ENCODE results near the gene DUSP21.
A peak's percentile ranks its signal among the peaks of the same experiment; 100 is the strongest.
"Not testable (repeated sequence)": the region's sequence is repeated elsewhere in the genome, so short reads cannot be mapped to it uniquely, and the experiment has no call there.

DUSP21 gene

GRCh38 chrX:44843753-44844152 lies at the start of gene DUSP21:
DUSP21 (plus strand) TSS chrX:44844021; CDS start chrX:44844133, 112 bp downstream.
- H3K4me3 ChIP-seq (ENCODE audit: low read depth, low read length), result no peak within 1 kb of the TSS
- DNase-seq (ENCODE audit: low read depth), result no peak

- DNase-seq (ENCODE audit: low read depth), result no peak
- H3K4me3 ChIP-seq (ENCODE audit: low read depth, low read length), result no peak overlapping the region
These were observed 47.8 kb upstream of the DUSP21 start for GRCh38 chrX:44795945-44796450.

- no peak for DNase-seq (ENCODE audit: low read depth)
- H3K4me3 ChIP-seq (ENCODE audit: low read depth, low read length), result no peak overlapping the region
These were observed 41.2 kb upstream of the DUSP21 start for GRCh38 chrX:44802613-44803012.

- H3K4me3 ChIP-seq (ENCODE audit: low read depth, low read length), result no peak overlapping the region
- no peak for DNase-seq (ENCODE audit: low read depth)
These were observed 28.1 kb upstream of the DUSP21 start for GRCh38 chrX:44815681-44816080.

- DNase-seq (ENCODE audit: low read depth), result no peak
These were observed 27.5 kb upstream of the DUSP21 start for GRCh38 chrX:44816367-44816766.

GRCh38 chrX:44817029-44817428 lies 26.8 kb upstream of the DUSP21 start:
- H3K4me3 ChIP-seq (ENCODE audit: low read depth, low read length), result no peak overlapping the region
- no peak for DNase-seq (ENCODE audit: low read depth)

More at GRCh38 chrX:44816367-44816766, 27.5 kb upstream of the DUSP21 start:
- no peak overlapping the region for H3K4me3 ChIP-seq (ENCODE audit: low read depth, low read length)

GRCh38 chrX:44822601-44823000 lies 21.2 kb upstream of the DUSP21 start:
- no peak for DNase-seq (ENCODE audit: low read depth)
- H3K4me3 ChIP-seq (ENCODE audit: low read depth, low read length), result no peak overlapping the region

GRCh38 chrX:44823193-44823592 lies 20.6 kb upstream of the DUSP21 start:
- DNase-seq (ENCODE audit: low read depth); H3K4me3 ChIP-seq (ENCODE audit: low read depth, low read length): not testable (repeated sequence)

GRCh38 chrX:44828008-44828605 lies 15.7 kb upstream of the DUSP21 start:
- peak; percentile 56 for DNase-seq (ENCODE audit: low read depth)
- H3K4me3 ChIP-seq (ENCODE audit: low read depth, low read length), result no peak overlapping the region

- DNase-seq (ENCODE audit: low read depth), result no peak
- H3K4me3 ChIP-seq (ENCODE audit: low read depth, low read length), result no peak overlapping the region
These were observed 14.0 kb upstream of the DUSP21 start for GRCh38 chrX:44829832-44830231.

GRCh38 chrX:44842550-44843317 lies 1.1 kb upstream of the DUSP21 start:
- no peak overlapping the region for H3K4me3 ChIP-seq (ENCODE audit: low read depth, low read length)
- no peak for DNase-seq (ENCODE audit: low read depth)

- no peak for DNase-seq (ENCODE audit: low read depth)
- H3K4me3 ChIP-seq (ENCODE audit: low read depth, low read length), result no peak overlapping the region
These were observed 511 bp upstream of the DUSP21 start for GRCh38 chrX:44843318-44843702.

GRCh38 chrX:44844204-44844603 lies 383 bp downstream of the DUSP21 start:
- H3K4me3 ChIP-seq (ENCODE audit: low read depth, low read length), result no peak overlapping the region
- DNase-seq (ENCODE audit: low read depth), result no peak

- DNase-seq (ENCODE audit: low read depth); H3K4me3 ChIP-seq (ENCODE audit: low read depth, low read length): not testable (repeated sequence)
These were observed 7.1 kb downstream of the DUSP21 start for GRCh38 chrX:44850891-44851290.

- peak overlapping the region; percentile 66 for H3K4me3 ChIP-seq (ENCODE audit: low read depth, low read length)
- DNase-seq (ENCODE audit: low read depth), result no peak
These were observed 27.4 kb downstream of the DUSP21 start for GRCh38 chrX:44871114-44871645.

- no peak for DNase-seq (ENCODE audit: low read depth)
- peak overlapping the region; percentile 66 for H3K4me3 ChIP-seq (ENCODE audit: low read depth, low read length)
These were observed 28.4 kb downstream of the DUSP21 start for GRCh38 chrX:44871931-44872820.

- DNase-seq (ENCODE audit: low read depth), result peak; percentile 88
- H3K4me3 ChIP-seq (ENCODE audit: low read depth, low read length), result peak within 1 kb of the TSS; percentile 66
These were observed 29.1 kb downstream of the DUSP21 start, which contains the start of gene KDM6A for GRCh38 chrX:44872821-44873414. KDM6A (plus strand) TSS chrX:44873188; CDS start chrX:44873552, 364 bp downstream.

GRCh38 chrX:44873415-44874276 lies 29.8 kb downstream of the DUSP21 start:
- peak overlapping the region; percentile 66 for H3K4me3 ChIP-seq (ENCODE audit: low read depth, low read length)
- DNase-seq (ENCODE audit: low read depth), result no peak
